GM18907 (cell line): ENCODE data around the gene RAPGEF1.
"Not testable (repeated sequence)": the region's sequence is repeated elsewhere in the genome, so short reads cannot be mapped to it uniquely, and the experiment has no call there.

Source experiments
- ATAC-seq: cut with Tn5 transposase; IDR thresholded peaks from one replicate; pipeline ENCODE4 v1.9.1; 2021; ENCODE audit warnings: mild to moderate bottlenecking, moderate library complexity; ENCODE audit not compliant: unreplicated experiment

The RAPGEF1 gene

GRCh38 chr9:131709010-131709770 lies 30.7 kb downstream of the RAPGEF1 start:
- ATAC-seq: not testable (repeated sequence)

GRCh38 chr9:131708226-131709002 lies 31.5 kb downstream of the RAPGEF1 start:
- ATAC-seq: no peak

GRCh38 chr9:131707733-131708157 lies 32.1 kb downstream of the RAPGEF1 start:
- no peak for ATAC-seq

GRCh38 chr9:131707050-131707449 lies 32.8 kb downstream of the RAPGEF1 start:
- ATAC-seq: no peak

GRCh38 chr9:131706608-131706970 lies 33.3 kb downstream of the RAPGEF1 start:
- no peak for ATAC-seq

GRCh38 chr9:131704988-131705387 lies 34.9 kb downstream of the RAPGEF1 start:
- ATAC-seq: no peak

GRCh38 chr9:131704141-131704983 lies 35.5 kb downstream of the RAPGEF1 start:
- no peak for ATAC-seq

GRCh38 chr9:131703697-131704096 lies 36.2 kb downstream of the RAPGEF1 start:
- ATAC-seq: no peak

GRCh38 chr9:131702911-131703310 lies 37.0 kb downstream of the RAPGEF1 start:
- no peak for ATAC-seq

GRCh38 chr9:131701789-131702337 lies 38.0 kb downstream of the RAPGEF1 start:
- ATAC-seq: no peak

- ATAC-seq: no peak
Observed at GRCh38 chr9:131701436-131701781, 38.5 kb downstream of the RAPGEF1 start.

GRCh38 chr9:131700765-131701435 lies 39.0 kb downstream of the RAPGEF1 start:
- no peak for ATAC-seq

- no peak for ATAC-seq
Observed at GRCh38 chr9:131700076-131700475, 39.8 kb downstream of the RAPGEF1 start.

- no peak for ATAC-seq
Observed at GRCh38 chr9:131698618-131698985, 41.3 kb downstream of the RAPGEF1 start.

GRCh38 chr9:131697908-131698617 lies 41.8 kb downstream of the RAPGEF1 start:
- no peak for ATAC-seq

- no peak for ATAC-seq
Observed at GRCh38 chr9:131697097-131697496, 42.8 kb downstream of the RAPGEF1 start.

- ATAC-seq: no peak
Observed at GRCh38 chr9:131695836-131696460, 43.9 kb downstream of the RAPGEF1 start.

- ATAC-seq: no peak
Observed at GRCh38 chr9:131695366-131695765, 44.5 kb downstream of the RAPGEF1 start.
